ENCODE measurements around the gene WDR3. TPM values are rescaled to one million over a fixed set of nuclear protein-coding genes. Genes with fewer than 3 reads are reported as not detected.

Gene WDR3
- total and polyA plus RNA-seq, 2 experiments from 2014 or later = 26.2 to 38.7 TPM

- Histone ChIP-seq H3F3A (replicated peaks; ENCODE audit: low read depth) (no peaks in the 10 kb centered on the region), H4K20me1 (replicated peaks; ENCODE audit: insufficient read depth) (peaks cover 21% of the 10 kb centered on the region), H3K4me1 (ENCODE audit: insufficient read depth) (peaks cover 28% of the 10 kb centered on the region), H2AFZ (peak overlapping the region; percentile 76), H3K9me2 (ENCODE audit: insufficient read depth) (no peaks in the 10 kb centered on the region), H3K27ac (ENCODE audit: low read depth) (no peak overlapping the region), H3K79me2 (replicated peaks; ENCODE audit: insufficient read depth) (peaks cover 91% of the 10 kb centered on the region), H3K4me2 (peak overlapping the region; percentile 88), H3K27me3 (ENCODE audit: insufficient read depth) (no peaks in the 10 kb centered on the region), H3K36me3 (ENCODE audit: insufficient read depth) (peaks cover 3% of the 10 kb centered on the region; the same call in 1 of the 2 replicates), H3K4me3 (peak overlapping the region; percentile 78)
- peak overlapping the region; percentile 96 for H3K4me3 Mint-ChIP-seq
- DNase-seq (ENCODE audit: low spot score) = no peak
- no peaks in the 10 kb centered on the region for H3K9me3 Mint-ChIP-seq
- TF ChIP-seq EZH2phosphoT487 (IDR thresholded peaks at IDR 0.05; ENCODE audit: unreplicated experiment) (no peak), REST (IDR thresholded peaks at IDR 0.05; ENCODE audit: unreplicated experiment) (no peak), ZNF331 (CRISPR knock-in tag; IDR thresholded peaks at IDR 0.05; ENCODE audit: low read depth) (no peak), JUNB (IDR thresholded peaks at IDR 0.05; ENCODE audit: unreplicated experiment) (no peak), STAT1 (IDR thresholded peaks at IDR 0.05; ENCODE audit: unreplicated experiment) (no peak), POLR2AphosphoS5 (IDR thresholded peaks at IDR 0.05; ENCODE audit: low read depth) (no peak), CTCF (conservative IDR thresholded peaks at IDR 0.05; ENCODE audit: low read depth in 2 of 2) (no peak), ZNF462 (CRISPR knock-in tag; IDR thresholded peaks at IDR 0.05) (no peak), CREB1 (CRISPR knock-in tag; IDR thresholded peaks at IDR 0.05; ENCODE audit: low read depth) (no peak), ETS1 (IDR thresholded peaks at IDR 0.05) (no peak), EZH2 (IDR thresholded peaks at IDR 0.05; ENCODE audit: low read depth, unreplicated experiment) (no peak), ZNF114 (CRISPR knock-in tag; IDR thresholded peaks at IDR 0.05) (no peak), NANOG (IDR thresholded peaks at IDR 0.05; ENCODE audit: borderline replicate concordance) (no peak)
- H3K4me1 Mint-ChIP-seq = peaks cover 38% of the 10 kb centered on the region
- no peak for ATAC-seq
- H3K36me3 Mint-ChIP-seq (ENCODE audit: low read depth) = peaks cover 12% of the 10 kb centered on the region; the same call in 2 of the 3 replicates
- H3K27ac Mint-ChIP-seq = peak overlapping the region; percentile 85
- H3K27me3 Mint-ChIP-seq (ENCODE audit: insufficient read depth, low read depth, poor library complexity) = peaks cover 10% of the 10 kb centered on the region
Measured at GRCh38 chr1:117930173-117930447, 571 bp downstream of the WDR3 start.

Measured in GM23338 (cell line).